Fibroblast of skin of abdomen (primary cell): ENCODE measurements around the gene CYBRD1.
A peak's percentile ranks its signal among the peaks of the same experiment; 100 is the strongest.

ENCODE experiments used
- DNase-seq: peaks from one replicate; pipeline ENCODE4 v3.0.0-alpha.2; 2013

Gene CYBRD1

GRCh38 chr2:171557363-171557762 lies 35.1 kb downstream of the CYBRD1 start:
- DNase-seq = no peak

GRCh38 chr2:171563301-171563700 lies 41.0 kb downstream of the CYBRD1 start:
- DNase-seq = no peak

GRCh38 chr2:171564463-171564862 lies 42.2 kb downstream of the CYBRD1 start:
- no peak for DNase-seq

GRCh38 chr2:171566057-171566456 lies 43.8 kb downstream of the CYBRD1 start:
- no peak for DNase-seq

- no peak for DNase-seq
These were observed 44.5 kb downstream of the CYBRD1 start for GRCh38 chr2:171566753-171567152.

GRCh38 chr2:171568089-171568488 lies 45.8 kb downstream of the CYBRD1 start:
- DNase-seq = no peak

- DNase-seq = no peak
These were observed 49.4 kb downstream of the CYBRD1 start for GRCh38 chr2:171571721-171572120.

GRCh38 chr2:171574149-171574795 lies 52.0 kb downstream of the CYBRD1 start:
- DNase-seq = peak; percentile 67

- DNase-seq = no peak
These were observed 53.3 kb downstream of the CYBRD1 start for GRCh38 chr2:171575606-171576005.

GRCh38 chr2:171578127-171578803 lies 56.0 kb downstream of the CYBRD1 start:
- DNase-seq = no peak

- DNase-seq = no peak
These were observed 57.2 kb downstream of the CYBRD1 start for GRCh38 chr2:171579481-171579880.

GRCh38 chr2:171583566-171583965 lies 61.3 kb downstream of the CYBRD1 start:
- no peak for DNase-seq

GRCh38 chr2:171584001-171584400 lies 61.7 kb downstream of the CYBRD1 start:
- no peak for DNase-seq

- DNase-seq = no peak
These were observed 64.9 kb downstream of the CYBRD1 start for GRCh38 chr2:171587132-171587531.

- DNase-seq = no peak
These were observed 65.3 kb downstream of the CYBRD1 start for GRCh38 chr2:171587567-171587966.

GRCh38 chr2:171590116-171590515 lies 67.8 kb downstream of the CYBRD1 start:
- no peak for DNase-seq

GRCh38 chr2:171592036-171592555 lies 69.8 kb downstream of the CYBRD1 start:
- DNase-seq = no peak

- no peak for DNase-seq
These were observed 73.2 kb downstream of the CYBRD1 start for GRCh38 chr2:171595456-171595855.

- DNase-seq = peak; percentile 90
These were observed 73.6 kb downstream of the CYBRD1 start for GRCh38 chr2:171595896-171596295.

GRCh38 chr2:171598713-171599319 lies 76.5 kb downstream of the CYBRD1 start:
- peak; percentile 64 for DNase-seq

- no peak for DNase-seq
These were observed 77.9 kb downstream of the CYBRD1 start for GRCh38 chr2:171600126-171600525.

- no peak for DNase-seq
These were observed 80.1 kb downstream of the CYBRD1 start for GRCh38 chr2:171602352-171602751.
